Stimulated activated CD8-positive, alpha-beta memory T cell treated with anti-CD3 and anti-CD28 coated beads, Interleukin-4, amount 100 ng/mL, for 48 hours (primary cell): ENCODE measurements around the gene CD58.

Source experiments
- DNase-seq: peaks from one replicate; pipeline ENCODE4 v3.0.0-alpha.2; 2020

The CD58 gene

DNA sequence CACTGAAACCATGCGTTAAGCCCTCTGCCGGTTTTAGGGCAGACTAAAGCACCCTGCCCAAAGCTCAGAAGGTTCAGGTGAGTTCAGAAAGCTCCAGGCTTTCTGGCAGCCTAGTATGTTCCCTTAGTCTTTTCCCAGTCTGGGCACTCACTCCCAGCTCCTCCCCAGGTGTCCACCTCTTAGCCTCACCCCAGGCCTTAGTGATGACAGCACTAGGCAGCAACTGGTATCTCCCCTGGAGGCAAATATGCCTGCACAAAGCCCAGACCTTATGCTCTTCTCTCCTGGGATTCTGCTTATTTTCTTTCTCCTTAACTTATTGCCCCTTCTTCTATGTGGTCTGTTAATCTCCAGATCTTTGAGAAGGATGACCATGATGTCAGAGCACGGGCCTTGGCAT, 80.2 kb downstream of the CD58 start:
- no peak for DNase-seq

- DNase-seq = no peak
Observed at GRCh38 chr1:116489231-116489697, 81.6 kb downstream of the CD58 start.

DNA sequence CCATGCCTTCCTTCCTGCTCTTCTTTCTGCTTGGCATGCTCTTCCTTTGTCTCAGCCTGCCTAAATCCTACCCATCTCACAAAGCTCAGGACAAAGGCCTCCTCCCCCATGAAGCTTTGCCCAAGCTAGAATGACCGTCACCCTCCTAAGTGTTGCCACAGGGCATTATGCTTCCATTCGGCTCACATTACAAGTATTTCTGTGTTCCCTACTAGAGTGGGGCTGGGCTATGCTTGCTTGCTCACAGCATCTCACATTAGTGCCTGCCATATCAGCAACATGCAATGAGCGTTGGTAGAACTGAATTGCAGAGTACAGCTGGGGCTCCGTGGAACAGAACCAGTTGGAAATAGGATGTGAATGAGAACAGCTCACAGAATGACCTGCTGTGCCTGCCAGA, 82.8 kb downstream of the CD58 start:
- no peak for DNase-seq

DNA sequence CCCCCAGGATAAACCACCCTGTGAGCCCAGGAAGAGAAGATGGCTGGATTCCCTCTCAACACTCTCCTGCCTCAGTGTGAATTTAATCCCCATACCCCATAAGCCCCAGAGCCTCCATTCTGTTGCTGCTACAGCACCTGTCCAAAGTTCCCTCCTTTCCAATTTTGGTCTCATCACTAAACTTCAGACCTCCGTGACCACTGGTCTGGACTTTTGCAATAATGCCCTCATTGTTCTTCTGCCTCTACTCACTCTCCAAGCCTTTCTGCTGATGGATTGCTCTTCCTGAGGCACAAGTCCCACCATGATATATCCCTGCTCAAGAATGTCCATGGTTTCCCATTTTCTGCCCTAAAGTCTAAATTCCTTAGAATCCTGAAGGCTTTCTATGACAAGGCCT, 83.2 kb downstream of the CD58 start:
- DNase-seq = no peak

DNA sequence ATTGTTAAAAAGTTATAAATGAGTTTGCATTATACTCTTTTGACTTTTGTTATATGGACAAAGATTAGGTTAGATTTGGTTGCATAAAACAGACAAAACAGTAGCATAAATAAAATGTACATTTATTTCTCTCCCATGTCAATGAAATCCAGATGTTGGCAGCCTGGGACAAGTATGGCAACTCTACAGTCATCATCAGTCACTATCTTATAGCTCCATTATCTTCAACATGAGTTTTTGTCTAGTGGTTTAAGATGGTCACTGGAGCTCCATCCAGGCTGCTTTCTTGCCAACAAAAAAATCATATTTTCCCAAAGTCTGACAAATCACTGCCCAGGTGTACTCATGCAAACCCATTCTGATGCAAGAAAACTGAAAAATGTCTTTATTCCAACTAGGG, 83.8 kb downstream of the CD58 start:
- DNase-seq = no peak

GRCh38 chr1:116486424-116486823, 84.4 kb downstream of the CD58 start:
- DNase-seq = no peak

DNA sequence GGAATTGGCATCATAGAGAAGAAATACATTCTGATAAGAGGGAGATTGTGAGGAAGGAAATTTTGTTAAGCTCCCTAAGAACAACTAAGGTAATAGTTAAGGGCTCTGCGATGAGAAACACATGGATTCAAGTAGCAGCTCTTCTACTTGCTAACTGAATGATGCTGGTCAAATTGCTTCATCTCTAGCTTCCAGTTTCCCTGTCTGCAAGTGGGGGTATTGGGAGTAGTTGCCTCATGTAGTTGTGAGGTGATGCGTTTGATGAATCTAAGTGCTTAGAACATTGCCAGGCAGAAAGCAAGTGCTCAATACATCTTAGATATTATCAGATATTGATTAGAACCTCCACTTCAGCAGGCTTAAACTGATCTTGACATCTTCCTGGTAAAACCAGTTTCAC, 84.8 kb downstream of the CD58 start:
- DNase-seq = no peak

DNA sequence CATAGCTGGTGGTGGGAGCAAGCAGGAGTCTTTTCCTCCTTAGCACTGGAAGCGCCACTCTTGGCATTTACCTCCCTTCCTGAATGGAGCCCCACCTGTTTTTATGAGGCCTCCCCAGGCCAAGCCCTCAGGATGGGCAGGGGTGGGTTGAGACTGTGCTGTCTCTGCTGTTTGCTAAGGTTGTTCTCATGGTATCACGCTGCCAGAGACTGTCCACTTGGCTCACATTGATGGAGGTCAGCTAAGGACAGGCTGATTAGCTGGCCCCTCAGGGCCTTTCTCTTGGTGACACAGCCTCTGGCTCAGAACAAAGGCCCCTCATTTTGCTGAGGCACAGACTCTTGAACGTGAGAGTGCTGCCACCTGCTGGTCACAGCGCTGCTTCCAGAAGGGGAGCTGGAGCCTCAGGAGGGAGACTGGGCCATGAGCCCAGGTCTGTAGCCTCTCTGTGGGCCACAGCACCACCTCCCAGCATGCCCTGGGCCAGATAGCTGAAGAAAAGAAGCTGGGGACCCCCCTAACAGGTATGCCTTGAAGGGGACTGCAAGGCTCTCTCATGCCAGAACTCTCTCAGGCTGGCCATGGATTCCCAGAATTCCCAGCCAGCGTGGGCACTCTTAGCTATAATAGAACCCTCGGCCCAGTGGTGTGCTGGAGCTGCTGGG, 85.6 kb downstream of the CD58 start:
- peak; percentile 97 for DNase-seq

DNA sequence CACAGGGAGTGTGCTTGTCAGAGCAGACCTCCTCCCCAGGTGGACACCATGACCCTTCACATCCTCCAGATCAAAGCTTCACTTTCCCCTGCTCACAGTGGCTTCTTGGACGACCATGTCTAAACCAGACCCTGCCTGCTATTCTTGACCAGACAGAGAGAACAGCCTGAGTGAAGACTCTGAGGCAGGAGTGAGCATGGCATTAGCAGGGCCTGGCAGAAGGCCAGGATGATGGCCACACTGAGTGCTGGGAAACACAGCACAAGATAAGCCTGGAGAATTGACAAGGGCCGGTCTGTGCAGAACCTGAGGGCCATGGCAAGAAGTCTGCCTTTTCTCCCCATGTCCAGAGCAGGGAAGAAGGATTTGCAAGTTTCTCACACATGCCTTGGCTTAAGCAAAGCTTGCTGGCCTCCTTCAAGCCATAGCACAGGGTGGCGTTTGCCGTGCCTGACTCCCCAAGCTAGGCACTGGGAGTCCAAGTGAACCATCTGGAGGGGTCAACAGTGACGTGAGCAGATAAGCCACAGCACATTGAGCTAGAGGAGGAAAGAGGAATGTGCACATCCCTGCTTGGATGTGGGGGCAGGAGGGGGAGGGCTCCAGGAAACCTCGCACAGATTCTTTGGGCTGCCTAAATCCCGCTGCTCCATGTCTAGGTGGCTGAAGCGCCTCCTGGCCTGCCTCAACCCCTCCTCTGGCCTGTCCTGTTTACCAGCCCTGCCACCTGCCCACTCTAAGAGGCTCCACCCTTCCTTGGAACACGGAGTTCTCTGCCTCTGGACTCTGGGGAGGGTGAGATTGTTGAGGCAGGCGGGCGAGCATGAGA, 87.1 kb downstream of the CD58 start:
- no peak for DNase-seq

GRCh38 chr1:116482490-116482889, 88.3 kb downstream of the CD58 start:
- DNase-seq = no peak

DNA sequence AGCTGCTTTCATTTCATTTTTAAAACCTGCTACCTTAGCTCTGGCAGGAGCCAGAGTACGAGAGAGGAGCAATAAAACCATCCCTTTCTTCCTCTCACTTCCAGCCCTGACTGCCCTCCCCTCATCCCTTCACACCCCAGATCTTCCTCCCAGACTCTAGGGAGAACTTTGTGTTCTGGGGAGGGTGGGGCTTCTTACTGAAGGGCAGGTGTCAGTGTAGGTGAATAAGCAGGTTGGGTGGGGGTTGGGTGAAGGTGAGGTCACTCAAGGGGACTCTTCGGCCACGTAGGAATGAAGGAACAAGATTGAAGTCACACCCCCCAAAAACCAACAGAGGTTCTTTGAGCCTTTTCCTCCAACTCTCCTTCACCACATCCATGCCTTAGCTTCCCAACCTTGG, 88.9 kb downstream of the CD58 start:
- no peak for DNase-seq

DNA sequence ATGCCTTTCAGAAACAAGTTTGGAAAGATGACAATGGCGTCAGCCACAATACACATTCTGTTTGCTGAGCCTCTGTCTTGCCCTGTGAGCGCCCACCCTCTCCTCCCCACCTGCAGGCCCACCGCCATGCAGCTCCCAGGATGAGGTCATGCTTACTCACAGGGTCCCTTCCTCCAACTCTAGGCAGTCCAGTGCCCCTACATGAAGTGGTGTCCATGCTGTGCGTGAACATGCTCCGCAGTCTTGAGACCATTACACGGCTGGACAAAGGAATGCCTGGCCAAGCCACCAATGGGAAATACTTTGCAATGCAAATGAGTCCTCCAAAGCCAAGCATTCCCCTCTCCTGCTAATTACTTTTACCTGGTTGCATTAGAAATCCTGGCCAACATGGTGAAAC, 92.2 kb downstream of the CD58 start:
- no peak for DNase-seq

DNA sequence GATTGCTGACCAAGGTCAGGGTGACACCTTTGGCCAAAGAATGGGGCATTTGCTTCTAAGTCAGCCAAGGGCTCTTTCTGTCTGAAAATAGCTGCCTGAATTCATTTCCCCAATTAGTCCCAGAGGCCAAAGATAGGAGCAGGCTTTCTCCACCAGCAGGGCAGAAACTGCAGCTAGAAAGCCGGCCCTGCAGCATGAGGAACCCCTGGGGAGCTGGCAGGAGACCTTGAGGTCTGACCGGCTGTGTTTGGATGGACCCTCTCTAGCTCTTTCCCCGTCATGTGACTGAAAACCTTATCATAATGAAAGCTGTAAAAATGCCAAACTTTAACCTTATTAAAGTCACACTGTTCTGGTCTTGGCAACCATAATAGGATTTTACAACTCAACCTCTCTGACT, 93.4 kb downstream of the CD58 start:
- no peak for DNase-seq

DNA sequence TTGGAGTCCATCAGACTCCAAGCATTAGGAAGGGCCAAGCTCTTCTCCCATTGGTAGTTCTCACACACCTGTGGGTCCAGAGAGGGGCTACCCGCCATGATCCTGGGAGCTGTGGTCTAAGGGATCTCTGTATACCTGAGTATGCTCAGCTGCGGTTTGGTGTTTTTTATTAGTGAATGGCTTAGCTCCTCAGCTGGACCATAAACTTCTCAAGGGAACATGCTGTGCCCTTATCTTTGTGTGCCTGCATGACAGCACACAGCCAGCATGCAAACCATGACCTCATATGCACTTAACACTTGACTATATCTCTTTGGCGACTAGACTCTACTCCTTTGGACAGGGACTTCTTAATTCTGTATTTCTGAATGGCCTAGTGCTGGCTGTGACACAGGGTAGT, 94.5 kb downstream of the CD58 start:
- no peak for DNase-seq

DNA sequence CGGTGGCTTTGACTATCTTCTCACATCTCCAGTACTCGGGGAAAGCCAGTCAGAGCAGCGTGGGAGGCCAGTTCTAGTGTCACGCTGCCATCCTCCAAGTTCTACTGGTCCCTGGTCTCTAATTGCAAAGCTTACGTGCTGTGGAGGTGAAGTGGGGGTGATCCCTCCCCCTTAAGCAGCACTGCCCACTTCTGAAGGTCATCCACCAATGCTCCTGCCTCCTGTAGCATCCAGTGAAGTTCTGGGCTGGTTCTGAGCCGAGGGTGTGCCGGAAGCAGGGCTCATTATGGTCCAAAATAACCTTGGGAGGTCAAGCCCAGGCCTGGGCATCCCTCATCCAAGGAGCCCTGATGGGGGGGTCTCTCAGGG, 95.0 kb downstream of the CD58 start:
- no peak for DNase-seq

DNA sequence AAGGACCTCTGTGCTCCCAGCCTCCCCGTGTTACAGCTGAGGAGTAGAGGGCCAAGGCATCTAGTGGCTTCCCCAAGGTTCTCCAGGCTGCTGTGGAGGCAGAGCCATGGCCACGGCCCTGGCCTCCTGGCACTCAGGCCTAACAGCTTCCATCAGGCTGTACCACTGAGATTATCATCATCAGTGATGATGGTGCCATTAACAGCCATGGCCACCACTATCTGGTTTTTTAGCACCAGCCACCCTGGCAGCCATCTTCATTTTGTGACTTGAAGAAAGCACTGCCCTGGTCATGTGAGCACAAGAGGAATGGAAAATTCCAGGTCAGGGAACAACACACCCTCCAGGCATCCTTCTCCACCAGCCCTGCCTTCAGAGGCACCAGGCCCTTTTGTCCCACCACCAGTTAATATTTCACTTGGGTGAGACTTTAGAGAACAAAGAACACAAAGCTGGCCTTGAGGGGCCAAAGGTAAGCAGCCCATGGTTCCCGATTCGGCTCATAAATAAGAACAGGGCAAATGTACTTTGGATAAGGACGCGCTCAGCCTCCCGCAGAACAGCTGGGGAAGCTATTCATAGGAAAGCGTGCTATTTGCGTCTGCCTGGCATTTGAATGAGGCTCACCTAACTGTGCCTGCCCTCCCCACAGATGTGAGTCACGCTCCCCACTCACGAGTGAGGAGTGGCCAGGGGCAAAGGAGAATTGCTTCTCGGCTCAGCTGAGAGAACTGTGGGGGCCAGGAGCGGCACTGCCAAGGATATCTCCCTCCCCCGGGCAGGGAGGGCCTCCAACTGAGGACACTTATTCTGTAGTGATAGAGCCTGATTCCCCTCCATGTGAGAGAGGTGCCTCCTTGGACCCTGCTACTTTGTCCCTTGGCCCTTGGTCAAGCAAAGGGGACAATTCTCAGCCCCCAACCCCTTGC, 95.6 kb downstream of the CD58 start:
- no peak for DNase-seq

- no peak for DNase-seq
Observed at GRCh38 chr1:116472431-116472961, 98.3 kb downstream of the CD58 start.

- DNase-seq = no peak
Observed at GRCh38 chr1:116471241-116471640, 99.6 kb downstream of the CD58 start.

GRCh38 chr1:116470671-116471070, 100.2 kb downstream of the CD58 start:
- no peak for DNase-seq

DNA sequence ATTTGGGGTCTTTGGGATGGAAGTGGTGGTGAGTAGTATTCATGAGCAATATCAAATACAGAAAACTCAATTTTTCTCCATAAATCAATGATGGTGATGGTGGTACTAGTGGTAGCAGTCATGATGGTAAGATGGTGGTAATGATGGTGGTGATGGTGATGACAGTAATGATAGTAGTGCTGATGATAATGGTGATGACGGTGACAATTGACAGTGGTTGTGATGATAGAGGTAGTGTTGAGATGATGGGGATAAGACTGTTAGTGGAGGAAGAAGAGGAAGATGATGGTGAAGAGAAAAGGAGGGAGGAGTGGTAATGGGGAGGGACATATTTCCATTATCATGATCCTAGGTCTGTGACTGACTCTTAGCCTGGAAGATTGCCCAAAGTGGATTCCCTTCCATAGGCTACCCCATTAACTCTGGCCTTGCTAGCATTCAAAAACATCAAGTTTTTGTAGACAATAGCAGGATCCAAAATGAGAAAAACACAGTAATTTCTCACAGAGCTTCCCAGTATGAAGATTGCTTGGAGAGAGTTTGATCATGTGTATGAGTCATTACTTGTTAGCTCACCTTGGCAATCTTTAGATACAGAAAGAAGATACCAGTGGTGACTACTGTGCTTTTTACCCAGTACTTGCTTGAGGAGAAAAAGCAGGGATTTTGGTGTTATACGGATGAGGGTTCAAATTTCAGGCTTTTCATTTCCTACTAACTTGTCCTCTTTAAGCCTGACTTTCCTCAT, 103.8 kb downstream of the CD58 start:
- no peak for DNase-seq

- no peak for DNase-seq
Observed at GRCh38 chr1:116465845-116466685, 104.8 kb downstream of the CD58 start.

DNA sequence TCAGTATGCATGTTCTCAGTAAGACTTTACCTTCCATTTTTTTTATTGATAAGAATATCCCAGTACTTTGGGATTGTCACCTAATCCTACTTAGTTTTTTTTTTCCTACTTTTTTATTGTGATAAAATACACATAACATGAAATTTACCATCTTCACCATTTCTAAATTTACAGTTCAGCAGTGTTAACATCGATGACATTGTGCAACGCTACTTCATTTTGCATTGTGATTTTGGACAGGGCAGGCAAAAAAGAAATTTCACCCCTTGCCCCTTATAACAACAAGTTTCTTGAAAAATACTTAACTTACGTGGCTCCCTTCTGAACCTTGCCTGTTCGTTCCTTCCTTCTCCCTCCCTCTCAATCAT, 105.4 kb downstream of the CD58 start:
- no peak for DNase-seq
